ENCODE measurements around the gene RTN4RL1. TPM values are rescaled to one million over a fixed set of nuclear protein-coding genes. Genes with fewer than 3 reads are reported as not detected.

Gene RTN4RL1
- total and polyA plus RNA-seq, 9 of the 15 experiments (the other 6 are each of a cell fraction or from before 2014, with no cell fraction given) = 0.04 to 0.06 (median 0.04) TPM; not detected in 5

DNA sequence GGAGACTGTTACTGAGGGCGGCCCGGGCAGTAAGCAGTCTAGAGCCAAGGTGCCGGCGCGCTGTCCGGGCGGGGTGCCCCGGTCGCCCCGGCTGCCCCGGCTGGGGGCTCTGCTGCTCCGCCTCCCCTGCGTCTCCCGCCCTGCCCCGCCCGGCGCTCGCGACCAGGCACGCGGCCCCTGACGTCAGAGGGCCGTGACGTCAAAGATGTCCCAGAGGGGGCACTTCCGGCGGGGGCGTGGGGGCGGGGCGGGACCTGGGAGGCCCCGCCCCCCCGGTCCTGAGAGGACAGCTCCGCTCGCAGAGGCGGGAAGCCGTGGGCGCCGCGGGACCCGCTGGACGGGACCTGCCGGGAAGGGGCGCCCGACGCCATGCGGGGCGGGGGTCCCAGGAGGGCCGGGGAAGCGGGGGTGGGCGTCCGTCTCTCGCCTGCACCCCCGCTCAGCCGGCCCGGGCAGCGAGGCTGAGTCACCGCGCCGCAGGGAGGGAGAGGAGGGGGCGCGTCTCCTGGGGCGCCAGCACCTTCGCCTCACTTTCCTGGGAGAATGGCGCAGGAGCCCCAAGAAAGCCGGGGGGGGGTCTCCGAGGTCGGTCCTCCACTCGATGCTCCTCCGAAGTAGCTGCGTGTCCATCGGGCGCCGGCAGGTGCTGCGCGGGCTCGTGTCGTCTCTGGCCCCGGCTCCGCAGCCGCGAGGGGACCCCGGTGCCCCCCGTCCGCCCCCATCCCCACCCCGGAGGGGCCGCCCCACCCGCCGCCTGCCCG, 25.3 kb upstream of the RTN4RL1 start (continued):
- TF ChIP-seq NRF1 (conservative IDR thresholded peaks at IDR 0.05 in 1 of 2, IDR thresholded peaks at IDR 0.05 in 1 of 2) (no peak), ZNF408 (CRISPR knock-in tag; IDR thresholded peaks at IDR 0.05; ENCODE audit: low read depth) (no peak), MCM2 (IDR thresholded peaks at IDR 0.05; ENCODE audit: low read depth) (no peak), MYC (IDR thresholded peaks at IDR 0.05; ENCODE audit: low read depth, low read length) (peak; percentile 89), MYC (CRISPR knock-in tag; IDR thresholded peaks at IDR 0.05; ENCODE audit: borderline replicate concordance, low read depth) (no peak), L3MBTL2 (IDR thresholded peaks at IDR 0.05) (peak; percentile 66), MAZ (CRISPR knock-in tag; conservative IDR thresholded peaks at IDR 0.05 in 1 of 2, IDR thresholded peaks at IDR 0.05 in 1 of 2) (peak; percentile 72 to 83), ETV5 (CRISPR knock-in tag; IDR thresholded peaks at IDR 0.05; ENCODE audit: low read depth) (no peak), MECOM (CRISPR knock-in tag; IDR thresholded peaks at IDR 0.05) (no peak), MTA2 (IDR thresholded peaks at IDR 0.05; ENCODE audit: low read depth) (no peak), MTA3 (IDR thresholded peaks at IDR 0.05; ENCODE audit: borderline replicate concordance) (peak; percentile 61; the same call in 1 of the 2 replicates), DPF2 (IDR thresholded peaks at IDR 0.05) (no peak), FUS (optimal IDR thresholded peaks at IDR 0.05; ENCODE audit: low read depth, low read length) (no peak), ESRRB (CRISPR knock-in tag; IDR thresholded peaks at IDR 0.05; ENCODE audit: borderline replicate concordance) (no peak), ZNF175 (CRISPR knock-in tag; IDR thresholded peaks at IDR 0.05; ENCODE audit: low read depth) (no peak), MIER1 (IDR thresholded peaks at IDR 0.05; ENCODE audit: low read depth) (no peak), YY1 (IDR thresholded peaks at IDR 0.05; ENCODE audit: borderline replicate concordance in 1 of 3, control insufficient read depth in 1 of 3, extremely low read depth in 1 of 3, insufficient read depth in 3 of 3, insufficient read length in 1 of 3, insufficient replicate concordance in 2 of 3, low read depth in 1 of 3, low read length in 2 of 3) (no peak), POU5F1 (IDR thresholded peaks at IDR 0.05; ENCODE audit: borderline replicate concordance, low read depth, low read length, partially characterized antibody) (no peak)
- TF ChIP-seq, protein P1, sequence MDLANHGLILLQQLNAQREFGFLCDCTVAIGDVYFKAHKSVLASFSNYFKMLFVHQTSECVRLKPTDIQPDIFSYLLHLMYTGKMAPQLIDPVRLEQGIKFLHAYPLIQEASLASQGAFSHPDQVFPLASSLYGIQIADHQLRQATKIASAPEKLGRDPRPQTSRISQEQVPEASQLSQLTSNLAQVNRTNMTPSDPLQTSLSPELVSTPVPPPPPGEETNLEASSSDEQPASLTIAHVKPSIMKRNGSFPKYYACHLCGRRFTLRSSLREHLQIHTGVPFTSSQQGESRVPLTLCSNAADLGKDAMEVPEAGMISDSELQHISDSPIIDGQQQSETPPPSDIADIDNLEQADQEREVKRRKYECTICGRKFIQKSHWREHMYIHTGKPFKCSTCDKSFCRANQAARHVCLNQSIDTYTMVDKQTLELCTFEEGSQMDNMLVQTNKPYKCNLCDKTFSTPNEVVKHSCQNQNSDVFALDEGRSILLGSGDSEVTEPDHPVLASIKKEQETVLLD (IDR thresholded peaks at IDR 0.05) = no peak
- TF ChIP-seq, protein P2, sequence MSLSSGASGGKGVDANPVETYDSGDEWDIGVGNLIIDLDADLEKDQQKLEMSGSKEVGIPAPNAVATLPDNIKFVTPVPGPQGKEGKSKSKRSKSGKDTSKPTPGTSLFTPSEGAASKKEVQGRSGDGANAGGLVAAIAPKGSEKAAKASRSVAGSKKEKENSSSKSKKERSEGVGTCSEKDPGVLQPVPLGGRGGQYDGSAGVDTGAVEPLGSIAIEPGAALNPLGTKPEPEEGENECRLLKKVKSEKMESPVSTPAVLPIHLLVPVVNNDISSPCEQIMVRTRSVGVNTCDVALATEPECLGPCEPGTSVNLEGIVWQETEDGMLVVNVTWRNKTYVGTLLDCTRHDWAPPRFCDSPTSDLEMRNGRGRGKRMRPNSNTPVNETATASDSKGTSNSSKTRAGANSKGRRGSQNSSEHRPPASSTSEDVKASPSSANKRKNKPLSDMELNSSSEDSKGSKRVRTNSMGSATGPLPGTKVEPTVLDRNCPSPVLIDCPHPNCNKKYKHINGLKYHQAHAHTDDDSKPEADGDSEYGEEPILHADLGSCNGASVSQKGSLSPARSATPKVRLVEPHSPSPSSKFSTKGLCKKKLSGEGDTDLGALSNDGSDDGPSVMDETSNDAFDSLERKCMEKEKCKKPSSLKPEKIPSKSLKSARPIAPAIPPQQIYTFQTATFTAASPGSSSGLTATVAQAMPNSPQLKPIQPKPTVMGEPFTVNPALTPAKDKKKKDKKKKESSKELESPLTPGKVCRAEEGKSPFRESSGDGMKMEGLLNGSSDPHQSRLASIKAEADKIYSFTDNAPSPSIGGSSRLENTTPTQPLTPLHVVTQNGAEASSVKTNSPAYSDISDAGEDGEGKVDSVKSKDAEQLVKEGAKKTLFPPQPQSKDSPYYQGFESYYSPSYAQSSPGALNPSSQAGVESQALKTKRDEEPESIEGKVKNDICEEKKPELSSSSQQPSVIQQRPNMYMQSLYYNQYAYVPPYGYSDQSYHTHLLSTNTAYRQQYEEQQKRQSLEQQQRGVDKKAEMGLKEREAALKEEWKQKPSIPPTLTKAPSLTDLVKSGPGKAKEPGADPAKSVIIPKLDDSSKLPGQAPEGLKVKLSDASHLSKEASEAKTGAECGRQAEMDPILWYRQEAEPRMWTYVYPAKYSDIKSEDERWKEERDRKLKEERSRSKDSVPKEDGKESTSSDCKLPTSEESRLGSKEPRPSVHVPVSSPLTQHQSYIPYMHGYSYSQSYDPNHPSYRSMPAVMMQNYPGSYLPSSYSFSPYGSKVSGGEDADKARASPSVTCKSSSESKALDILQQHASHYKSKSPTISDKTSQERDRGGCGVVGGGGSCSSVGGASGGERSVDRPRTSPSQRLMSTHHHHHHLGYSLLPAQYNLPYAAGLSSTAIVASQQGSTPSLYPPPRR (CRISPR knock-in tag; IDR thresholded peaks at IDR 0.05; ENCODE audit: borderline replicate concordance) = no peak
- TF ChIP-seq, protein P3, sequence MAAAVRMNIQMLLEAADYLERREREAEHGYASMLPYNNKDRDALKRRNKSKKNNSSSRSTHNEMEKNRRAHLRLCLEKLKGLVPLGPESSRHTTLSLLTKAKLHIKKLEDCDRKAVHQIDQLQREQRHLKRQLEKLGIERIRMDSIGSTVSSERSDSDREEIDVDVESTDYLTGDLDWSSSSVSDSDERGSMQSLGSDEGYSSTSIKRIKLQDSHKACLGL (CRISPR knock-in tag; IDR thresholded peaks at IDR 0.05; ENCODE audit: borderline replicate concordance, poor library complexity, severe bottlenecking) = no peak
